ENCODE results near the gene GPR132.
"Not testable (repeated sequence)": the region's sequence is repeated elsewhere in the genome, so short reads cannot be mapped to it uniquely, and the experiment has no call there.

Gene GPR132

DNA sequence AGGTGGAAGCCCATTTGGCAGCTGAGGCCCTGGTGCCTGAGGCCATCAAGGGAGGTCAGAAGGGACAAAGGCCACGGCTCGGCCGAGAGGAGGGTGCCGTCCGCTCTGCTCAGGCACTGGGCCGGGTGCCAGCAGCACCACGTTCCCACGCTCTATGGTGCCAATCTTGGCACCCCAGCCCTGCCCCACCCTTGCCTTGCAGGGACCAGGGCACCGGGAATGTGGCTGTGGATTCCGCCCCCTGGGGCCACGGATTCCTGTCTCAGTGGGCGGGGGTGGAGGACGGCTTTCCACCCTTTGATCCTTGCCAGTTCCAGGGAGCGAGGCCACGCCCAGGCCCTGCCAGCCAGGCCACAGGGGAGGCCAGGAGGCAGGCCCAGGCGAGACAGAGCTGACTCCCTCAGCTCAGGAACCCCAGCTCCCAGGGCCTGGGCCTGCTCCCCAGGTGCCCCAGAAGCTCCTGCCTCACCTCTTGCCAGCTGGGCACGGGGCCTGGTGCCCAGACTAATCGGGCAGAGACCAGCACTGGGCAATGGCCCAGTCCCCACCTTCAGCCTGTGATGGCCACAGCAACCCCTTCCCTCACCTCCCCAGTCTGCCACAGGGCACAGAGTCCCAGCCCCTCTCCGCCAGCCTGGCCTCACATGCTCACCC lies 26.4 kb upstream of the GPR132 start:
- DNase-seq = peak; percentile 58

DNA sequence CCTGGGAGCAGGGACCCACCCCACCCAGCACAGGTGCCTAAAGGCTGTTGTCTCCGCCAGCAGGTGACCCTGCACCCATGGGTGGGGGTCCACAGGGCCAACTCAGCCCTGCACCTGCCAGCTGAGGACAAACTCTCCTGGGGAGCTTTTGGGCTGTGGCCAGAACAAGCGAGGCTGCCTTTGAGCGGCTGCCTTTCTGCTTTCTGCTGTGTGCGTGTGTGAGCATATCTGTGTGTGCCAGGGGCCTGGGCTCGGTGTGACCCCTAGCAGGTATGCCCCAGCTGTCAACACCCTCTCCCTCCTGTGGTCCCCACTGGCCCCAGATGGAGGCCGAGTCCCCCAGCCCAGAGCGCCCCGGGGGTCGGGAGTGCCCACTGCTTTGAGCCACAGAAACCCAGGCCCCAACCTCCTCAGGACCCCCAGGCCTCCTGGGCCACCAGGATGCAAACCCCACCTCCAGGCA lies 25.9 kb upstream of the GPR132 start:
- peak; percentile 41 for DNase-seq

DNA sequence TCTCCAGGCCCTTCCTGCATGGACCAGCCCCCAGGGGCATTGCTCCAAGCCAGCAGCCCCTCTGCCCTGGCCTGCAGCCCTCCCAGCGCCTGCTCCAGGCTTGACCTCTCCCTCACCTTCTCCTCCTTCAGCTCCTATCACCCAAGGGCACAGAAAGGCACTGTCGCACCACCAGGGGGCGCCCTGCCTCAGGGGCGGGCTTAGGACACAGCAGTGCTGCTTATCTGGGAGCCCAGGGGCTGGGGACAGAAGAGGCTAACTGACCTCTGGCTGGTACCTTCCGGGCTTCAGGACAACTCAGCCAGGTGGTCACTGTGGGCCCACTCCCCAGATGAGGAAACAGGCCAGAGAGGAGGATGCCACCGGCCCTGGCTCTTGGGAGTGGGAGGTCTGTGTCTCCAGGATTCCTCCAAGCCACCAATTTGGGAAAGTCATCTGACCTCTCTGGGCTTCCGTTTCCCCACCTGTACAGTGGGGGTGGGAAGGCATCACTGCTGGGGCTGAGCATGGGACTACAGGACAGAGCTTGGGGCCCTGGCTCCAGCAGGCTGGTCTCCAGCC lies 25.3 kb upstream of the GPR132 start:
- peak; percentile 76 for DNase-seq

DNA sequence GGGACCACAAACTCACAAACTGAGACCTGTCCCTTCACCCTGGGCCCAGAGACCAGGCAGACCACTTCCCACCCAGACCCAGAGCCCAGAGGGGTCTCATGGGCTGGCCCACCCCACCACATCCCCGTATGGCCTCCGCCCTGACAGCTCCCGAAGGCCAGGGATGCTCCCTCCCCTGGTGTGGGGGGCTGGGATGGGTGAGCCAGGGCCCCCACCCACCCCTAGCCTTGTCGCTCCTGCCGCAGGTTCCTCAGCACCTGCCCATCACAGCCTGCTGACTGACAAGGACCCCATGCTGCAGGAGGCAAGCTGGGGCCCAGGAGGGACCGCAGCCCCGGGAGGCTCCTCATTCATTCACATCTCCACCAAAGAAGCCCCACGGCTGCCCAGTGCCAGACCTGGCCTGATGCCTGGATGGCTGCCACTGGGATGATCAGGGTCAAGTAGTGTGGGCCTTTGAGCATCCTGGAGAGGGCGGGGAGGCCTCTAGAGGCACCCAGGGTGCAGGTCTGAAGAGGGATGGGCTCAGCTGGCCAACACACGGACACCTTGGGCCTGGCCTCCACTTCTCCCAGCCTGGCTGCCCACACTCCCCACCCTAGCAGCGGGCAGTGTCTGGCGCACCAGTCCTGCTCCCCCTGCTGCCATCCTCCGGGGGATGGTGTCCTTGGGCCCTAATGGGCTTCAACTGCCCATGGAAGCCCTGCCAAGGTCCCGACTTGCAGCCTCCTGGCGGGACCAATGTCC lies 24.7 kb upstream of the GPR132 start:
- peak; percentile 54 for DNase-seq

DNA sequence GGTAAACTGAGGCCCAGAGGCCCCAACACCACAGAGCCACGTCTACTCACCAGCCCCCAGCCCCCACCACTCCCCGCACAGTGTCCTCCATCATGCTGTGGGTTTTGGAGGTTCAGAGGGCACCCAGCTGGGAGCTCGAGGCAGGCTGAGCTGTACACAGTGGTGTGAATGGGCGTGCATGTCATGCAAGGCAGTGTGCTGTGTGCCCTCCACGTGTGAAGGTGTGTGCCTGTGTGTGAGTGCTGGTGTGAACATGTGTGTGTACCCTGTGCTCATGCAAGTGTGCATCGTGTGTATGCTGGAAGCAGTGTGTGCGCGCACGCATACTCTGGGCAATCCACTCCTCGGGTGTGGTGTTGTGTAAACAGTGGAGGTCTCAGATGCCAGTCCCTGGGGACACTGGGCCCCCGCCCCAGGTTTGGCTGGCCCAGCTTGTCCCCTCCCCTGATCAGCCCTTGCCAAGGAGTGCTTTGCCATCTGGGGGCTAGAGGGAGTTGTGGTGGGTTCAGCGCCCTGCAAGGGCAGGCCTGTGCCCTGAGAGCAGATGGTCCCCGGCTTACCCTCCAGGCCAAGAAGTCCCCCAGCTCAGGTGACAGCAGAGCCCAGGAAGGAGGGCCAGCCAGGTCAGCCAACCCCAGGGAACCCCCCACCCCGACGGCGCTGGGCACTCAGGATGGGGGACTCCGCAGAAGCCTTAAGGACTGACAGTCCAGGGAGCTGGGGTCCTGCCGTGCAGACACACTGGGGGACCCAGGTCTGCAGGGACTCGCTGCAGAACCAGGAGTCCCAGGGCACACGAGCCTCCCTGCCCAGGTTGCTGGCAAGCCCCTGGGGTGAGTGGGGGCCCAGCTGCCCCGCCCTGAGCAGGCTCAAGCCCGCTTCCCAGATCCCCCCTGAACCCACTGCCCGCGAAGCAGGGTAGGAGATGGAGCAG lies 23.8 kb upstream of the GPR132 start:
- DNase-seq = no peak

DNA sequence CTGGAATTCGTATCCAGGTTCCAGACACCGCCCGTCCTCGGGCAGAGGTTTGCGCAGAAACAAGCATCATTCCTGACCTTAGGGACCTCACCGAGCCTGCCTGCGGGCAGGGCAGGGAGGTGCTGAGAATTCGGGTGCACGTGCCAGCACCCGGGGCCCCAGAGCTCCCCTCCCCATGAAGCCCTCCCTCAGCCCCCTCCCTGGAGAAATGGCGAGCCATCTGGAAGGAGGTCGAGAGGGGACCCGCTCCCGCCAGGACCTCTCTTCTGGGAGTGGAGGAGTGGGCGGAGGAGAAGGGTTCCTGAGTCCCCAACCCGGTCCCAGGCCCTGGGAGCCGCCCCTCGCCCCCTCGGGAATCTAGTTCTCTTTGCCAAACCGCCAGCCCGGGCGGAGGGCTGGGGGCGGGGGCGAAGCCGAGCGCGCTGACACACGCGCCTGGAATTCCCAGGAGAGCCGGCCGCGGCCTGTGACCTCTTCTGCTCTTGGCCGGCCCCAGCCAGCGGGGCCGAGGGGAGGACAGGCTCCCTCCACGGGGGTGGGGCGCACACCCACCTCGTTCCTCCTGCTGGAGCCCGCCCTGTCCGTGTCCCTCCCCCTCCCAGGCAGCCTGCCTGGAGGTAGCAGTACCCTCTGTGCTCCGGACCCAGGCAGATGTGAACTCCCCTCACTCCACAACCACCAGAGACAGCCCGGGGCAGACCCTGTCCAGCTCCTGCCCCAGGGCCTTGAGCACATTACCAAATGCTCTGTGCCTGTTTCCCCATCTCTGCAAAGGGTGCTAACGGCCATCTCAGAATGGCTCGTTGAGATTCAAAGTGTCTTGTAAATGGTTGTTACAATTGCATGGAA lies 23.0 kb upstream of the GPR132 start:
- DNase-seq = peak; percentile 64

DNA sequence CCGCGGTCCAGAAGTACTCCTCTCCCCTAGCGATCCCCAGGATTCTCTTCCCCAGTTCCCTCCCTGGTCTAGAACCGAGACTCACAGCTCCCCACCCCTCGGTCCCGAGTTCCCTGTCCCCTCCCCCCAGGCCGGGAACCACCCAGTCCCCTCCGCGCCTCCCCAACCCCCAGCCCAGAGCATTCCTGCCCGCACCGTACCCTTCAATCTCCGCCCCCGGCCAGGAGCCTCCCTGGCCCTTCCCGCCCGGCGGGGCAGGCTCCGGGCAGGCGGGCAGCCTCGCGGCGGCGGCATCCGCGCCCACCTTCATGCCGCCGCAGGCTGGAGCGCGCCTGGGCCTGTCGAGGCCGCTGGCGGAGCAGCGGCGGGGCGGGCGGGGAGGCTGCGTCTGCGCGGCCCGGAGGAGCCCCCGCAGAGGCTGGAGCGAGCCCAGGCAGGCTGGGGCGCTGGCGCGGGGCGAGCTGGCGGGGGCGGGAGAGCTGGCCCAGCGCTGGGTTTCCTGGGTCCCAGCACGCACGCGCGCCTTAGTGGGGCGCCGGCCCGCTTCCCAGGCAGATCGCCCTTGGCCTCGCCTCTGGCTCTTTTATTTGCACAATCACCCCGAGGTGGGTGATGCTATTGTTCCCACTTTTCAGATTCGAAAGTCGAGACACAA lies 22.2 kb upstream of the GPR132 start:
- DNase-seq = peak; percentile 59

DNA sequence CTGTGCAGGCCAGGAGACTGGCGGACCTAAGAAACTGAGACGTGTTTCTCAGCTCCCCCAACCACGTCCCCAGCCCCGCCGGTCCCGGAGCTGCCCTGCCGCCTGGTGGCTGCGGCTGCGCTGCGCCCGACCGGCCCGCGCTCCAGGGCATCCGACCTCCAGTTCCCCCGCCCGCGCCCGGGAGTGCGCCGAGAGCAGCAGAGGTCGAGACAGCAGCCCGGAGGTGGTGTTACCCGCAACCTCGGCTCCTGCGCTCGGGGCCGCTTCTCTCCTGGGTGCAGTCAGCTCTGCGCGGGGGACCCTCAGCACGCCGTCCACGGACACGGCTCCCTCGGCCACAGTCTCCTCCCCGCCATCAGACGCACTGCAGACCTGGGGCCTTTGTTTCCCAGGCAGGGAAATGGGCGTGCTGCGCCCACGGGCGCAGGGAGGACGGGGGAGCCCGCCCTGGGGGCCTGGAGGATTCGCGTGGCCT lies 21.6 kb upstream of the GPR132 start:
- peak; percentile 78 for DNase-seq

DNA sequence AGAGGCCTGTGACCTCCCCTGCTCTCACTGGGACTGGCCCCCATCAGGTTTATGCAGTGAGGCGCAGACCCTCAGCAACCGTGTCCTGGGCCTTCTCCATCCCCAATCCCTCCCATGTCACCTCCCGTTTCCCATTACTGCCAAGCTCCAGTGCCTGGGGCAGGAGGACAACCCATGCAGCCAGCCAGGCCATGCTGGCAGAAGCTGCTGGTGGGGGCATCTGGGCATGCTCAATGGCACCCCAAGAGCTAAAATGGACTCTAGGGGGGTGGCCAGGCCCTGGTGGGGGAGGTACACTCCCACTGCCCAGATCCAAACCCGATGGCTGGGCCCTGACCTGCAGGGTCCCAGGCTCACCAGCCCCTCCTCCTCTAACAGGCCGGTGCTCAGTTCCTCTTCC lies 20.5 kb upstream of the GPR132 start:
- no peak for DNase-seq

DNA sequence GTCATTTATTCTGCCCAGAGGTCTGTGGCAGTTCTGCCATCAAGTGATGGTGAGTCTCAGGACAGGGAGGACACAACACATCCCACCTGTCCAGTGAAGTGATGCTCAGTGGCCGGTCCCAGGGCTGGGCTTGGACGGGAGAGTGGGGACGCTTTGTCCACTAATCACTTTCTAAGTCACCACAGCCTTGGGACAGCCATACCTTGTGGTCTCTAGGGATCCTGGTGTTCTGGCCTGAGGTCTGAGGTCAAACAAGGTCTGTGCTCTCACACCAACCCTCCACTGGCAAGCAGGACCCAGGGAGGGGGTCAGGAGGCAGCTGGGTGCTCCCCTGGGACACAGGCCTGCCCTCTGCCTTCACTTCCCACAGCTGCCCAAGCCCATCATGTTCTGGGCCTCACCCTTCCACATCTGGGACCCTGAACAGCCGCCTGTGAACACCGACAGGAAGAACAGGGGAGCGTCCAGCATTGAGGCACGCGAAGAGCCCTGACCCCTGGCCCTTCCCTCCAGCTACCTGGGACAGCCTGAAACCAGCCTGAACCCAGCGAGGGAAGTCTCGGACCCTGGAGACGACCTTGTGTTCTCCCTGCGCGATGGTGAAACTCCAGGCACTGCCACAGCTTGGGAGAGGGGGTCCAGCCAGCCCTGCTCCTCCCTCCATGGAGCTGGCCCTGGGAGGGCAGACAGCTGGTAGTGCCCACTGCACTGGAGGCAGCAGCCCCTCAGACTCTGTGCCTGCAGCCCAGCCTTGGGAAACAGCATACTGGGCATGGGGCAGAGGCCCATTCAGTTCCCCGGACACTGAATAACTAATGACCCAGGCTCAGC lies 19.7 kb upstream of the GPR132 start:
- DNase-seq = no peak

DNA sequence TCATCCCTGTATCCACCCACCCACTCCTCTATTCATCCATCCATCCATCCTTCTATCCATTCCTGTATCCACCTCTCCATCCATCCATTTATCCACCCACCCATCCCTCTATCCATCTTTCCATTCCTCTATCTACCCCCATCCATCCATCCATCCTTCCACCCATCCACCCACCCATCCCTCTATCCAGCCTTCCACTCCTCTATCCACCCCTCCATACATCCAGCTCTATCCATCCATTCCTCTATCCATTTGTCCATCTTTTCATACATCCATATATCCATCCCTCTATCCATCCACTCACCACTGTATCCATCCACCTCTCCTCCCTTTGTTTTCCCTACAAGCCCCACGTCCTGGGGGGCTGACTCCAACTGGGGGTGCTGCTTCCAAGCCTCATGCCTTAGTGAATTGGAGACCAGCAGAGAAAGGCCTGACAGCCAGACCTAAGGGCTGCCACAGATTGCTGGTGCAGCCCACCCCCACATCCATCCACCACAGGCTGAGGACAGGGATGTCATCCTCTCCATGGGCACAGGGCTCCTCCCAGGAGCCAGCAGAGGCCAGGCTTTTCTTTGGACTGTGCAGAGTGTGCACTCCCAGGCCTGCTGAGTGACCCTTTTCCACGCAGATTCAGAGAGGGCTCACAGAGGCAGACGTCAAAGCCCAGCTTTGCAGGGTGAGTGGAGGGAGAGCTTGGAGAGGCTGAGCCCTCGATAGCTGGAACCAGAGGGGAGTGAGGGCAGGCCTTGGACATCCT lies 18.9 kb upstream of the GPR132 start:
- no peak for DNase-seq

DNA sequence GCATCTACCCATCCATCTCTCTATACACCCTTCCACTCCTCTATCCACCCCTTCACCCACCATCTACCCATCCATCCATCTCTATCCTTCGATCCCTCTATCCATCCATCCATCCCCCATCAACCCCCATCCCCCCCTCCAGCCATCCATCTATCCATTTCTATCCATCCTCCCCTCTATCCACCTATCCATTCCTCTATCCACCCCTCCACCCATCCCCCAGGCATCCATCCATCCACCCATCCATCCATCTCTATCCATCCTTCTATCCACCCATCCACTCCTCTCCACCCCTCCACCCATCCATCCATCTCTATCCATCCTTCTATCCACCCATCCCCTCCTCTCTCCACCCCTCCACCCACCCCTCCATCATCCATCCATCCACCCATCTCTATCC lies 17.5 kb upstream of the GPR132 start:
- no peak for DNase-seq

DNA sequence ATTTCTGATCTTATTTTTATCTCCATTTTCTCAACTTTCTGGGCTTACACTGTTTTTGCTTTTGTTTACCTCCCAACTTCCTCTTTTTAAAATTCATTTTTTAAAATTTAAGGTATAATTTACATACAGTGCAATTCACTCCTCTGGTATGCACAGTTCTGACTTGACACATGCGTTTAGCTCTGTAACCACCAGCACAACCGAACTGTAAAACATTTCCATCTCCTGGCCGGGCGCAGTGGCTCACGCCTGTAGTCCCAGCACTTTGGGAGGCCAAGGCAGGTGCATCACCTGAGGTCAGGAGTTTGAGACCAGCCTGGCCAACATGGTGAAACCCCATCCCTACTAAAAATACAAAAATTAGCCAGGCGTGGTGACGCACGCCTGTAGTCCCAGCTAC lies 16.2 kb upstream of the GPR132 start:
- DNase-seq = not testable (repeated sequence)

DNA sequence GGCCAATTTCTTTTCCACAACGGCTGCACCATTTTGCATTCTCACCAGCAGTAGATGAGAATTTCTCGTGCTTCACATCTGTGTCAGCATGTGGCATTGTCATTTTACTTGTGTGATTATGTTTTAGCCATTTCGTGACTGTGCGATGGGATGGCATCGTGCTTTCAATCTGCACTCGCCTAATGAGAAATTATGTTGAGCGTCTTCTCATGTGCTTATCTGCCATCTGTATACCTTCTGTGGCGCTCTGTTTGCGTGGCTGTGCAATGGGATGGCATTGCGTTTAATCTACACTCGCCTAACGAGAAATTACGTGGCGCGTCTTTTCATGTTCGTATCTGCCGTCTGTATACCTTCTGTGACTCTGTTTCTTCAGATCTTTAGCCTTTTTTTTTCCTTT lies 14.9 kb upstream of the GPR132 start:
- no peak for DNase-seq

DNA sequence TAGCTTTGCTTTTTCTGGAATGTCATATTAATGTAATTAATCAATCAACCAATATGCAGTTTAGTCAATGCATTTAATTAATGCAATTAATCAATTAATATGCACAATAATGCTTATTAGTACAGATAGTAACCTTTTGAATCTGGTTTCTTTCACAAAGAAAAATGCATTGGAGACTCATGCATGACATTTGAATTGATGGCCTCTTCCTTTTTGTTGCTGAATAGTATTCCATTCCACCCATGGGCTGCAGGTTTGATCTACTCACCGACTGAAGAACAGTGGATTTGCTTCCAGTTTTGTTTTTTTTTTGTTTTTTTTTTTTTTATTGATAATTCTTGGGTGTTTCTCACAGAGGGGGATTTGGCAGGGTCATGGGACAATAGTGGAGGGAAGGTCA lies 13.1 kb upstream of the GPR132 start:
- DNase-seq = no peak

DNA sequence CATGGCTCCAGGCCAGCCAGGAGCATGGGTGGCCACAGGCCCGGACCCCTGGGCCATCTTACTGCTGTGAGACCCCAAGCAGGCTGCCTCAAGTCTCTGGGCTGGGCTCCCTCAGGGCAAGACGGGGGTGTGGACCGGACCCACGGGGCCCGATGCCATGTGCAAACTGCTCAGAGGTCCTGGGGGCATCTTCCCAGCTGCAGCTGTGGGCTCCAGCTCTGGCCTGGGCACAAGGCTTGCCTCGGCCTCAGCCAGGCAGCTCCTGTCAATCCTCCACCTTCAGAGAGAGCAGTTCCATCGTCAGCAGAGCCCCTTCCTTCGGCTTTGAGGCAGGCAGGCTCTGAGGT lies 12.4 kb upstream of the GPR132 start:
- DNase-seq = no peak

DNA sequence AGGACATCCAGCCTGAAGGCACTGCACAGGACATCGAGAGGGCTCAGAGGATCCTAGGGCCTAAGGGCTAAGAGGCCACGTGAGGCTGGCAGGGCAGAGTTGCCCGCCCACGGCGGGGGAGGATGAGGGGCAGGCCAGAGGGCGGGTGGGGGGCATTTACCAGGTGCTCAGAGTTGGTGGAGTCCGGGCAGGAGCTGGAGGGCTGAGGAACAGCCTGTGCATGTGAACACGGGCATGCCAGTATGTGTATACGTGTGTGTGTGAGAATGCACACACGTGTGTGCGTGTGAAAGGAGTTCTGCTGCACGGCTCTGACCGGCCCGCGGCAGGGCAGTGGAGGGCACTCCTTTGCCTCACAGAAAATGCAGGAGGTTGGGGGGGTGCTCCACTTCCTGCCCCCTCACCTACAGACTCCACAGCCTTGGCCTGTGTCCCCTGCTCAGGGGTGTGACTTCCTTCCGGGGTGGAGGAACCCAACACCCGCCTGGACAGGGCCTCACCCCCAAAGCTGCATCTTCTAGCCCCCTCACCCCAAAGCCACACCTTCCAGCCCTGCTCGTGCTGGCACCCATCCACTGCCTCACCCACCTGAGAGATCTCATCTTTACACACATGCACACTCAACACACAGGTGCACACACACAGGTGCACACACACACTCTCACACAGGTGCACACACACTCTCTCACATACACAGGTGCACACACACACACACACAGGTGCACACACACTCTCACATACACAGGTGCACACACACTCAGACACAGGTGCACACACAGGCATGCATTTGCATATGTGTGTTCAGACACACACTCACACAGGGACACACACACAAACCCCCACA lies 11.8 kb upstream of the GPR132 start:
- DNase-seq = no peak

DNA sequence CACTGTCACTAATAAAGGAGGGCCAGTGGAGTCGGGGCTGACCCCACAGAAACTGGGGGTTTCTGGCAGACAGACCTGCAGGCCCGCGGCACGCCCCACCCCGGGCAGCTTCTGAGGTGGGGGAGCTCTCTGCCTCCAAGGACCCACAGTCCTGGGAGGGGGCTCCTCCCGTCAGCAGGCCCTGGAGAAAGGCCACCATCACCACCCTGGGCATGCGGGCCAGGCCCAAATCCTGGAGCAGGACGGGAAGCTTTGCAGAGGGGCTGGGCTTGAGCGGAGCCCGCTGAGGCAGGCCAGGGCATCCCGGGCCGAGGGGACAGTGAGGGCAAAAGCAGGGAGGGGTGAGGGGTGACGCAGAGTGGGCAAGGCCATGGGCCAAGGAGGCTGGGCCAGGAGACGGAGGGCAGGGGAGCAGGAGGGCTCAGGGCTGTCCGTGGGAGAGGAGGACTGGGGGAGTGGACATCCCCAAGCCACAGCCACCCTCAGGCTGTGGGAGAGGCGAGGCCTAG lies 11.1 kb upstream of the GPR132 start:
- DNase-seq = no peak

Data from right kidney (tissue), 1 donor.